Measurements from ENCODE around the gene L3MBTL4.
"Not testable (repeated sequence)": the region's sequence is repeated elsewhere in the genome, so short reads cannot be mapped to it uniquely, and the experiment has no call there.

L3MBTL4 gene

GRCh38 chr18:6079406-6079805 is 335.3 kb downstream of the L3MBTL4 start:
- no peak for DNase-seq

DNA sequence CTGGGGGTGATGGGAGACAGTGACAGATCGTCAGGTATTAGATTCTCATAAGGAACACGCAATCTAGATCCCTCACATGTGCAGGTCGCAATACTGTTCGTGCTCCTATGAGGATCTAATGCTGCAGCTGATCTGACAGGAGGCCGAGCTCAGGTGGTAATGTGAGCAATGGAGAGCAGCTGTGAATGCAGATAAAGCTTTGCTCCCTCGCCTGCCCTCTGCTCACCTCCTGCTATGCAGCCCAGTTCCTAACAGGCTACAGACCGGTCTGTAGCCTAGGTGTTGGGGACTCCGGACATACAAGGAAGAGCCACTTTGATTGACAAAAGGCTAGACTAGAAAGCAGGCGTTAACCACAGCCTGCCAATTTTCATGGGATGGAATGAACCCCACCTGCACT is 335.8 kb downstream of the L3MBTL4 start:
- DNase-seq: no peak

DNA sequence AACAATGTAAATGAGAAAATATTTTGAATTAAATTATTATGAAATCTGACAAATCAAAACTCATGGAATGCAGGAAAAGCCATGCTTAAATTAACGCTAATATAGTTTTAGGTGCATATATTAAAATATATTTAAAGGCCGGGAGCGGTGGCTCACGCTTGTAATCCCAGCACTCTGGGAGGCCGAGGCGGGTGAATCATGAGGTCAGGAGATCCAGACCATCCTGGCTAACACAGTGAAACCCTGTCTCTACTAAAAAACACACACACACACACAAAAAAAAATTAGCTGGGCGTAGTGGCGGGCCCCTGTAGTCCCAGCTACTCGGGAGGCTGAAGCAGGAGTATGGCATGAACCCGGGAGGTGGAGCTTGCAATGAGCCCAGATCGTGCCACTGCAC is 342.3 kb downstream of the L3MBTL4 start:
- DNase-seq: not testable (repeated sequence)

DNA sequence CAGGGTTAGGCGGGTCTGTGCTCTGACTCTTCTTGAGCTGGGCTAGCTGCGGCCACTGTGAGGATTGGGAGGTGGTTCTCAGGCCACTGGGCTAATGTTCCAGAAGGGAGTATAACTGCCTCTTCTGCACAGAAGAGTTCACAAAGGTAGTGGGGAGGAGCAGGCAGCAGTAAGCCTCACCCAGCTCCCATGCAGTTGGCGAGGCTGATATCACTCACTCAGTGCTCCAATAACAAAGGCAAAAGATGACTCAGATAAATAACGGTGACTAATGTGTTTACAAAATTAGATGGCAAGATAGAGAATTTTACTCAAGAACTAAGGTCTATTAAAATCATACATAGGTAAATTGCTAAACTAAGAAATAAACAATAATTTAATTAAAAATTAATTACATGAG is 345.2 kb downstream of the L3MBTL4 start:
- no peak for DNase-seq

DNA sequence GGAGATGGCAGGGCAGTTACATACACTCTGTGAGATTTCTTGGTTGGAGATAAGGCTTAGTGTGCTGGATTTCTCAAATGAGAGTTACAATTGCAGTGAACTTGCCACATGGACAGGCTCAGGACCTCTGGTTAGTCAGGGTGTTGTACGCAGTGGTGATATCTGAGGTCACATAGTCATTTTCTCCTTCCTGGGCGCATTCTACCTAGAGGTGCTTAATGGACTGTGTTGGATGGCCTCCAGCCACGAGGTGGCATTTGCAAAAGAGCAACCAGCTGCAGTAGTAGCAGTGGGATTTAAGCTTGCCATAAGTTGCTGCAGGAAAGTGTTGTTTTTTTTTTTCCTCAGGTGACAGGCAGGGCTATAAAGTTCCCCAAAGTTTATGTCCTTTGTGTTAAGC is 345.6 kb downstream of the L3MBTL4 start:
- DNase-seq: no peak

- DNase-seq: no peak
Measured at GRCh38 chr18:6060149-6060548, 354.6 kb downstream of the L3MBTL4 start.

GRCh38 chr18:6059551-6059950 is 355.2 kb downstream of the L3MBTL4 start:
- peak; percentile 11 for DNase-seq

DNA sequence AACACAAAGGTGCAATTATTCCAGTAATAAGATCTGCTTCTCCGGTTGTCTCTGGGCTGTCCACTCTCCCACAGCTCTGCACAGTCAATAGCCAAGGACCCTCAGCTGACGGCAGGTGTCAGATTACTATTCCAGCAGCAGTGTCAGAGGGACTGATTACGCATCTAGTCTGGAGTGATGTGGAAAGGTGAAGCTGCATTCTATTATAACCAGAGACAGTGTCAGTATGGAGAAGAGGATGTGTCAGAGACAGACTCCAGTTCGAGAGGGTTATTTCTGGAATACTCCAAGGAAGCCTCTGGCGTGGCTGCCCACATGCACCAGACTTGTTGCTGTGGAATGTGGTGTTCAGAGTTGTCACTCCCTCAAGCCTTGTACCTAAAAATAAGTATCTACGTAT is 355.8 kb downstream of the L3MBTL4 start:
- no peak for DNase-seq

DNA sequence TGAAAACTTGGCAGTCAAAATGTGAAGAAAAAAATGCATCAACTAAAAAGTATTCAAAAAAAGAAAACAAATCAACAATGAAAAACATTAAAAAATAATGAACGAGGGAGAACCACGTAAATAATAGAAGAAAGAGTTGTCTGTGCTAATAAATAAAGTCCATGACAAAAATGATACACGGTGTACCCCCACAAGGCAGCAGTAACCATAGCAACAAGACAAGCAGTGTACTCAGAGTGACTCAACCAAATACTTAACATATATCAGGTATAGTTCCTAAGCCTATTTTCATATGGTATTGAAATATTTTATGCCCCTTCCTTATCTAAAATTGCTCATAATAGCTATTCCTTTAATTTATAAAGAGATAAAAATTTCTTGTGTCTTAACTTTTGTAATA is 357.1 kb downstream of the L3MBTL4 start:
- DNase-seq: no peak

DNA sequence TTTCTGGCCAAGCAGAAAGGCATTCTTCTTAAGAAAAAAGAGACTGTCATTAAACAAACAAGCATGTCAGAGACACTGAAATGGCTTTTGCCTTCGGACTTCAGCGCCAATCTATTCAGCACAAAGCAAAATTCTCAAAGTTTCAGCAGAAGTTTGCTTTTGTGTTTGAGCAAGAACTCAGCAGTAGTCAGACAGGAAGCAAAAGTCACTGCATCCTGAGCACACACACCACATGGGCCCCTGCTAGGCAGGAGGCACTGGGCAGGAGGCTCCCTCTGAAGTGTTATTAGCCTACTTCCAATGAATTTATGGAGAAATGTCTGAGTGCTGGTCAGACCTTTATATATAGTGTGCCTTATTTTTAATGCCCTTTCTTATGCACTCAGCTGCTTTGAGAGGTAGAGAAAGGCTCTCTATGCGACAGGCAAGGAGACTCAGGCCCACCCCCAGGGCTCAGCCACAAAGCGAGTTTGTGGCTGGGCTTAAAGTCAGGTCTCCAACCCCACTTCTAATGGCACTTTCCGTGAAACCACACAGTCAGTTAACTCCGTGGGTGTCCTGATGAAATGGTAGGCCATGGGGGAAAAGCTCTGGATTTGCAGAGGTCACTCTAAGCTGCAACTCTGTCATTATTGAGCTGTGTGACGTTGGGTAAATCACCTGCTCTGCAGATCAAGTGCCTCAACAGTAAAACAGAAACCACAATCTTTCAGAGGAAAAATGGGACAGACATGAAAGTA is 358.4 kb downstream of the L3MBTL4 start:
- peak; percentile 7 for DNase-seq

DNA sequence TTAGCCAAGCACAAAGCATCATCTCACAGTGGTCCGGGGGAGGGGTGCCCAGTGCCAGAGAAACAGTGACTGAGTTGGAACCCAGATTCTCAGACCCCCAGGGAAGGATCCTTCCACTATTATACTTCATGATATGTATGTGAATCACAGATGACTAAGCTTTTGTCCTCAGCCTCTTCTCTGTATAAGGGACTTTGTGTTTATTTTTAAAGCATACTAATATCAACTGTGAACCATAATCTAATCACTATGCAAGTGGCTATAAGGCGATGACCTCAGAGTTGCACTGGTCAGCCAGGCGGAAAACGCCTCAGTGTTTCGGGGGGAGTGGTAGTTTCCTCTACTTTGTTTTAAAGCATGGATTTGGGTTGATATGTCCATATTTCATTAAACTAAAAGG is 359.0 kb downstream of the L3MBTL4 start:
- DNase-seq: no peak

DNA sequence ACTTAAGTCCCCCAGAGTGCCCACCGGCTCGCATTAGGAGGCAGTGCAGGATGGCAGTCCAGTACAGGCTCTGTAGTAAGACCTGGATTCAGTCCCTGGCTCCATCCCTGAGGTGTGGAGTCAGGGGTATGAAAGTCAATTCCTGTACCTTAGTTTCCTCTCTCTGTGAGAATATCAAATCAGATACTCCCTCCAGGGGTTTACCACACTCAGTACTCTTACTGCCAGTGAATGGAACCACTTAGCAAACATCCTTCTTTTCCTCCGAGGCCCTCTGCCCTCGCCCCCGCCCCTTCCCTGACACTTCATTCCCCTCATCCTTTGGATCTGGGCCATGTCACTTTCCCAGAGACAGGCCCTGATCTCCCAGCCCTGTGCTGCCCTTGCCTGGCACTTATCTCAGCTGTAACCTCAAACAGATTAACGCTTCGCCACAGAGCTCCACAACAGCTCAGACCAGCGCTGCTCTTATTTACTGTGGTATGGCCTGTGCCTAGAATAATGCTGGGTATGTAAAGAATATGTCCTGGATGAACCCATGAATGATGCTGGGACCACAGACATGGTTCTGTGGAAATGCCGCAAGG is 360.4 kb downstream of the L3MBTL4 start:
- DNase-seq: no peak

DNA sequence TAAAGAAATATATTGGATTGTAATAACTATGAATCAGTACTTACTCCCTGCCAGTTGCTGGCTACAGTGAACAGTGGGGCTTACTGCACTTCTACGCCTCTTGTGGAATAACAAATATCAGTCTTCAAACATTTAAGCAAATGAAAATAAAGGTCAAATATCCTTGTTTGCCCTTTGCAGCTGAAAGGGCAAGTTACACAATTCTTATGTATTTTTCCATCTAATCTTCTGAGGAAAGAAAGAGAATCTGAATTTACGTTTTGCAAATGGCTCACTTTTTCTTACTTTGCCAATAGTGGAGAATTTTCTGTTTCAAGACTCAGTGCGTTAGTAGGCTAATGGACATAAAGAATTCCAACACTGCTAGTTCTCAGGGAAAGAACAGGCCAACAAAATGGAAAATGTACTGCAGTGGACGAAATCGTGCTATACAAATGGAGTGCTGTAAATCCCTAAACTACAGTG is 362.2 kb downstream of the L3MBTL4 start:
- DNase-seq: no peak

DNA sequence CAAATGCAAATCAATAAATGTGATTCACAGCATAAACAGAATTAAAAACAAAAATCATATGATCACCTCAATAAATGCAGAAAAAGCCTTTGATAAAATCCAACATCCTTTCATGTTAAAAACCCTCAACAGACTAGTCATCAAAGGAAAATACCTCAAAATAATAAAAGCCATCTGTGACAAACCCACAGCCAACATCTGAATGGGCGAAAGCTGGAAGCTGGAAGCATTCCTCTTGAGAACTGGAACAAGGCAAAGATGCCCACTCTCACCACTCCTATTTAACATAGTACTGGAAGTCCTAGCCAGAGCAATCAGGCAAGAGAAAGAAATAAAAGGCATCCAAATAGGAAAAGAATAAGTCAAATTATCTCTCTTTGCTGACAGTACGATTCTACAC is 367.1 kb downstream of the L3MBTL4 start:
- not testable (repeated sequence) for DNase-seq

GRCh38 chr18:6044773-6045172 is 369.9 kb downstream of the L3MBTL4 start:
- no peak for DNase-seq

GRCh38 chr18:6044319-6044718 is 370.4 kb downstream of the L3MBTL4 start:
- no peak for DNase-seq

DNA sequence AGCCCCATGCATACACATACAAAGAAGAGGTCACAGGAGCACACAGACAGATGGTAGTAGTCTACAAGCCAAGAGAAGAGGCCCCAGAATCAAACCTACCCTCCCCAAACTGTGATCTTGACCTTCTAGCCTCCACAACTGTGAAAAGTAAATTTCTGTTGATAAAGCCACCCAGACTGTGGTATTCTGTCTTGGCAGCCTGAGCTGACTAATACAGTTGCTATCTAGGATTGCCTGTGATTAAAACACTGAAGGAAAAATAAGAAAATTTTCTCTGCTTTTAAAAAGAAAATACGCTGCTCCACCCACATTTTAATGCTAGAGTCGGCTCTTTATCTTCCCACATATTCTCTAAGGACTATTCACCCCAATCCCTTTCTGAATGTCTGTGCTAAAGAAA is 375.7 kb downstream of the L3MBTL4 start:
- DNase-seq: no peak

DNA sequence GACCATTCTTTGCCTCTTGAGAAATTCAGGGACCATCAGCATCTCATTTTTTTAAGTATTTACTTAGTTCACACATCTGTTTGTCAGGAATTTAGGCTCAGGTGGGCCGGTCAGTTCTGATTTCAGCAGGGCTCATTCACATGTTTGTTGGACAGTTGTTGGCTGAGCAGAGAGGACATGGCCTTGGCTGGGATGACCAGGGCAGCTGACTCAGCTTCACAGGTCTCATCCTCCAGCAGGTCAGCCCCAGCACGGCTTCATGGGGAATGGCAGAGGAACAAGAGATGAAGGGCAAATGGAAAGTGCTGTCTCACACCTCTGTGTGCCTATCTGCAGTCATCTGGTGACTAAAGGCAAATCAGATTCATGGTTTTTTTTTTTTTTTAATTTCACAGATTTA is 383.3 kb downstream of the L3MBTL4 start:
- DNase-seq: no peak

DNA sequence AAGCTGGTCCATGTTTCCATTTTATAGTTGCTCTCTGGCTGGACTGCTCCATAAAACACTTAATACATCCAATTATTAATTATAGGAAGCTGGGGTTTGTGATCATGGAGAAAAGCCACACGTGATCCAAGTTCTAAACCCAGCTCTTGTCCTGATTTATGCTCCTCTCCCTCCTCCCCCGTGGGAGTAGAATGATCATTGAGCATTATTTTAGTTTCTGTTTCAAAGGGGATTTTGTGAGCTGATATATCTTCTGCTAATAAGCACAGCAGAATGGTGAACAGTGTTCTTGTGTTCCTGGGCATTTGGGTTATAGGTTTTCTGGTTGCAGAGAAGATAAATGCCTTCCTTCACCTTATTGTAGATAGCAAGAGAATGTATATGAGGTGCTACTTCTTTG is 383.7 kb downstream of the L3MBTL4 start:
- no peak for DNase-seq

DNA sequence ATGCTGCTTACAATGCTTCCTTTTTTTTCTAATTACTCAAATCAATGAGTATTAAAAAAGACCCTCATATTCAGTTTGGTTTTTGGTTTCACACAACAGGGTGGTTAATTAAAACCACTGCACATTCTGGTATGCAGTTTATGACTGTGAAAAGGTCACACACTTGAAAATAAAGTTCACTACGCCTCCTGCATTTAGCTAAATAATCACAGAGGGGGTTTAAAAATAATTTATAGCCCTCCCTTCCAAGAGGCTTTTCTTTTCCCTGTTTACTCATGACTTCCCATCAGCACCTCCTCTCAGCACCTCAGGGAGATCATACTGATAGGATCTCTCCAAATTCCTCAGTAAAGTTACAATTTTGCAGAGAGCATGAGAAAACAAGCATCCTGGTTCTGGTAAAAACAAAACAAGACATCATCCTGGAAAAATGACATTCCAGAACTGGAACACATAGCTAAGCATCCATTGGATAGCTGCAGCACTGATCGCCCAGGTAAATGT is 389.9 kb downstream of the L3MBTL4 start:
- no peak for DNase-seq

DNA sequence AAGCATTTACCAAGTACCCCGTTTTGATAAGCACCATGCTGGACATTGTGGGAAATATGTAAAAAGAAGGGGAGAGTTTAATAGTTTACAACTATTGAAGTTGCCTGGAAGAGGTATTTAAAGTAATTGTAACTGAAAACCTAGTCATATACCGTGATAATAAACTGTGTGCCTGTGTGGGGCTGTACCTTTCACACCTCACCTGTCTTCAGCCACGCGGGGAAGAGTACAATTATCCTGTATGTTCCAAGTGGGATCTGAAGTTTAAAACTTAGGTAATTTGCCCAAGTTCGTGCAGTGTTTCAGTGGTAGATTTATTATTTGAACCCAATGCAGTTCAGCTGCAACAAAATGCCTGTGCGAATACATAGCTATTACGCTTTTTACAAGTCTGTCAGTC is 391.2 kb downstream of the L3MBTL4 start:
- no peak for DNase-seq

DNA sequence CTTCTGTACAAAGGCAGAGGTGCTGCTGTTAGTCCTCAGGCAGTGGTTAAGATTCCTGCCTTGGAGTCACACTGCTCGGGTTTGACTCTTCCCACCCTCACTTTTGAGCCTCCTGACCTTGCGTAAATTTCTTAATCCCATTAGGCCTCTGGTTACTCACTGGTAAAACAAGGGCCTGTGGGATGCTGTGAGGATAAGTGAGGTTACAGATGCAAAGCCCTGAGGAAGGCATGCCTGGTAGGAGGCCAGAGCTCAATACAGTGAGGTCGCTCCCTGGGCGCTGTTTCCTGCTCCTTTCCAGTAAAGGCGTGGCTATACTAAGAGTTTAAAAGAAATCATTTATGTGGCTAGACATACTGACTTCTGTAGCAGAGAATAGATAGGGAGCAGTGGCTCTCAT is 391.9 kb downstream of the L3MBTL4 start:
- DNase-seq: no peak

GRCh38 chr18:6022074-6022444 is 392.7 kb downstream of the L3MBTL4 start:
- no peak for DNase-seq

- DNase-seq: no peak
Measured at GRCh38 chr18:6021306-6022073, 393.2 kb downstream of the L3MBTL4 start.
